GM23248 (cell line): Measurements from ENCODE around the gene CCL7. TPM values are rescaled to one million over a fixed set of nuclear protein-coding genes. Genes with fewer than 3 reads are reported as not detected.

Experiments used
- DNase-seq: peaks from one replicate; pipeline ENCODE4 v3.0.0-alpha.2; 2015
- H2AFZ ChIP-seq: fragments of 200-600 bp; sonication (generic); 2 replicates; pipeline ENCODE4 v1.6.1; 2016; ENCODE audit warnings: antibody characterized with exemption
- H3F3A ChIP-seq: fragments of 200-600 bp; sonication (generic); 2 replicates; pipeline ENCODE4 v1.6.1; 2016; ENCODE audit warnings: mild to moderate bottlenecking, antibody characterized with exemption, mixed run types; ENCODE audit not compliant: insufficient read depth
- H3K27ac ChIP-seq: fragments of 200-600 bp; sonication (generic); 2 replicates; pipeline ENCODE4 v1.5.1; 2016; ENCODE audit warnings: mild to moderate bottlenecking
- H3K27me3 ChIP-seq: fragments of 200-600 bp; sonication (generic); replicated peaks from 2 replicates; pipeline ENCODE4 v1.6.1; 2016; ENCODE audit warnings: mild to moderate bottlenecking; ENCODE audit not compliant: insufficient read depth
- H3K36me3 ChIP-seq: fragments of 200-600 bp; sonication (generic); 2 replicates; pipeline ENCODE4 v1.6.1; 2016; ENCODE audit warnings: low read depth, mild to moderate bottlenecking
- H3K4me1 ChIP-seq: fragments of 200-600 bp; sonication (generic); 2 replicates; pipeline ENCODE4 v1.6.1; 2016; ENCODE audit warnings: mild to moderate bottlenecking; ENCODE audit not compliant: insufficient read depth
- H3K4me2 ChIP-seq: fragments of 200-600 bp; sonication (generic); one replicate; pipeline ENCODE4 v1.6.1; 2016; ENCODE audit warnings: mild to moderate bottlenecking; ENCODE audit not compliant: unreplicated experiment
- H3K4me3 ChIP-seq: fragments of 200-600 bp; sonication (generic); 2 replicates; pipeline ENCODE4 v1.5.1; 2016; ENCODE audit warnings: mild to moderate bottlenecking
- H3K79me2 ChIP-seq: fragments of 200-600 bp; sonication (generic); 2 replicates; pipeline ENCODE4 v1.6.1; 2016; ENCODE audit warnings: mild to moderate bottlenecking; ENCODE audit not compliant: insufficient read depth
- H3K9ac ChIP-seq: fragments of 200-600 bp; sonication (generic); 2 replicates; pipeline ENCODE4 v1.6.1; 2016; ENCODE audit warnings: mild to moderate bottlenecking
- H3K9me2 ChIP-seq: fragments of 200-600 bp; sonication (generic); 2 replicates; pipeline ENCODE4 v1.6.1; 2016; ENCODE audit warnings: mixed run types, mild to moderate bottlenecking, moderate library complexity; ENCODE audit not compliant: insufficient read depth
- H3K9me3 ChIP-seq: fragments of 200-600 bp; sonication (generic); one replicate; pipeline ENCODE4 v1.6.1; 2017; ENCODE audit warnings: low read depth
- H4K20me1 ChIP-seq: fragments of 200-600 bp; sonication (generic); 2 replicates; pipeline ENCODE4 v1.6.0; 2016; ENCODE audit not compliant: insufficient read depth
- EZH2 ChIP-seq: fragments of 200-600 bp; sonication (generic); IDR thresholded peaks from 2 replicates; pipeline ENCODE4 v1.6.1; 2018; ENCODE audit warnings: antibody characterized with exemption, mild to moderate bottlenecking; ENCODE audit not compliant: insufficient read depth, poor library complexity, severe bottlenecking
- EZH2phosphoT487 ChIP-seq: fragments of 200-600 bp; sonication (generic); IDR thresholded peaks from 2 replicates; pipeline ENCODE4 v1.6.1; 2018; ENCODE audit warnings: antibody characterized with exemption, moderate library complexity, mild to moderate bottlenecking, low read depth; ENCODE audit not compliant: insufficient read depth
- WGBS, 2 experiments: methylation state at CpG; one replicate each; pipeline ENCODE4 v1.1.6; 2015 to 2017; ENCODE audit warnings: low lambda C conversion rate in 2 of 2, low coverage in 1 of 2; ENCODE audit errors: missing lambda C conversion rate in 2 of 2; 5-methylcytosine and 5-hydroxymethylcytosine counted together
- in situ Hi-C: fragments of 300-500 bp; cut with MboI; formaldehyde crosslinking; loops from 2 replicates; pipeline ENCODE4 v1.15.0; 2020
- polyA plus RNA-seq: library from polyadenylated mRNA; unstranded; fragments of >200 nt; fragmentation: Nextera tagmentation; extraction: Ambion mirVana; gene quantifications from 2 replicates; pipeline ENCODE4 v1.2.1, GENCODE V29; 2016
- total RNA-seq: library from RNA; depleted of rRNA; stranded (reverse); fragments of >200 nt; shearing (Covaris generic); gene quantifications from 2 replicates; pipeline ENCODE4 v1.2.3, GENCODE V29; 2014

Gene CCL7
- total and polyA plus RNA-seq, 2 experiments from 2014 or later: 2.4 to 4.9 TPM

DNA sequence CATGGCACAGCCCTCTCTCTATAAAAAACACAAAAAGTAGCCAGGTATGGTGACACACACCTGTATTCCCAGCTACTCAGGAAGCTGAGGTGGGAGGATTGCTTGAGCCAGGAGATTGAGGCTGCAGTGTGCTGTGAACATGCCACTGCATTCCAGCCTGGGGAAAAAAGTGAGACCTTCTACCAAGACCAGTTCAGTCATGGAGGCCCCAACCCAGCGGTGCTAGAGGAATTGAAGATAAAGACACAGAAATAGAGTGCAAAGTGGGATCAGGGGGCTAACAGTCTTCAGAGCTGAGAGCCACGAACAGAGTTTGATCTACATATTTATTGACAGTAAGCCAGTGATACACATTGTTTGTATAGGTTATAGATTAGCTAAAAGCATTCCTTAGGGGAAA is 33.6 kb downstream of the CCL7 start:
- Histone ChIP-seq H3K27me3 (no peaks in the 10 kb centered on the region), H3F3A (peaks cover 45% of the 10 kb centered on the region), H2AFZ (no peak overlapping the region), H3K36me3 (no peaks in the 10 kb centered on the region), H3K4me1 (peaks cover 45% of the 10 kb centered on the region), H4K20me1 (no peaks in the 10 kb centered on the region), H3K27ac (no peak overlapping the region), H3K9me3 (no peaks in the 10 kb centered on the region), H3K4me3 (no peak overlapping the region), H3K79me2 (no peaks in the 10 kb centered on the region), H3K9me2 (no peaks in the 10 kb centered on the region), H3K4me2 (no peak overlapping the region), H3K9ac (no peak overlapping the region)
- WGBS, 2 experiments: 96 to 100% methylated on average over 2 of the region's 2 CpGs
- DNase-seq: no peak
- in situ Hi-C loops: loop anchor here (10.0 kb wide), 1 partner anchor 109 kb away; no protein-coding TSS in a partner anchor
- TF ChIP-seq EZH2 (no peak), EZH2phosphoT487 (no peak)

DNA sequence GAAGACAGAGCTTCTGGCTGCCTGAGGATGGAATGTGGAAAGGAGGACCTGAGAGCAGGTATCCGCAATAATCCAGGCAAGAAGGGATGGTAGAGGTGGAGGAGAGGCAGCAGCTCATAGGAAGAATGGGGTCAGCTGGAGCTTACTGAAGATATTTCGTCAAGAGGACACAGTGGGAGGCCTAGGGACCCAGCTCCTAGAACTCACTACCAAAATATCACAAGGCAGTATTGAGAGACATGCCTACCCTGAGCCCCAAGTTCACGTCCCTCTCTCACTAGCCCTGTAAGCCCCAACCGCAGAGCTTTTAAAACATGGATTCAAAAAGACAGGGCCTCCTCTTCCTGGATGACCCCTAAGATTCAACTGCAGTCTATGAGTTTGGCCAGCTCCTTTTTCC is 35.0 kb downstream of the CCL7 start:
- no peaks in the 10 kb centered on the region for H3K36me3 ChIP-seq
- no peaks in the 10 kb centered on the region for H3K27me3 ChIP-seq
- TF ChIP-seq EZH2phosphoT487: no peak
- H3K27ac ChIP-seq: no peak overlapping the region
- no peak overlapping the region for H2AFZ ChIP-seq
- in situ Hi-C loops: loop anchor here (10.0 kb wide), 1 partner anchor 110 kb away; no protein-coding TSS in a partner anchor
- H3K4me3 ChIP-seq: no peak overlapping the region
- 88 to 89% methylated on average over 4 of the region's 4 CpGs for WGBS, 2 experiments
- H3K4me1 ChIP-seq: peaks cover 30% of the 10 kb centered on the region
- H3K9ac ChIP-seq: no peak overlapping the region
- DNase-seq: no peak
- no peaks in the 10 kb centered on the region for H3K9me3 ChIP-seq
- no peaks in the 10 kb centered on the region for H3K9me2 ChIP-seq
- H3K4me2 ChIP-seq: no peak overlapping the region
- no peaks in the 10 kb centered on the region for H3K79me2 ChIP-seq
- H4K20me1 ChIP-seq: no peaks in the 10 kb centered on the region
- peaks cover 34% of the 10 kb centered on the region for H3F3A ChIP-seq

DNA sequence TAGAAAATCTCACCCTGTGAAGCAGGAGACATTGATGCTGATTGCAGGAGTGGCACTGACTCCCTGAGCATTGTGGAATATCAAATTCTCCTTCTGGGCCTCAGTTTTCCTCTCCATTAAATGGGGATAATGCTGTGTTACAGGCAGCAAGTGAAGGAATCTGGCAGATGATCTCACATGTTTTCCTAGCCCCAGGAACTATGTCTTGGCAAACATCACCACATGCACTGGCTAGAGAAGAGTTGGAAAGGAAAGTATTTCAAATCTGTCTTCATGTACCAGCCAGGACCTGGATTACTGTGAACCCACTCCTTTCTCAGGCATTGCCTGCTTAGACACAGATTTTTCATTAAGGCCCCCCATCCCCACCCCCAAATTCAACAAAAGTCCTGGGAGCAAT is 35.6 kb downstream of the CCL7 start:
- Histone ChIP-seq H3K4me2 (no peak overlapping the region), H3K27me3 (no peaks in the 10 kb centered on the region), H3K36me3 (no peaks in the 10 kb centered on the region), H4K20me1 (no peaks in the 10 kb centered on the region), H3K9me3 (no peaks in the 10 kb centered on the region), H3K27ac (no peak overlapping the region), H3K4me1 (peaks cover 25% of the 10 kb centered on the region), H2AFZ (no peak overlapping the region), H3K4me3 (no peak overlapping the region), H3K9ac (no peak overlapping the region), H3K79me2 (no peaks in the 10 kb centered on the region), H3K9me2 (no peaks in the 10 kb centered on the region), H3F3A (peaks cover 29% of the 10 kb centered on the region)
- no peak for DNase-seq
- in situ Hi-C loops: loop anchor here (10.0 kb wide), 1 partner anchor 111 kb away; no protein-coding TSS in a partner anchor
- no peak for TF ChIP-seq EZH2phosphoT487
- no peak for TF ChIP-seq EZH2

DNA sequence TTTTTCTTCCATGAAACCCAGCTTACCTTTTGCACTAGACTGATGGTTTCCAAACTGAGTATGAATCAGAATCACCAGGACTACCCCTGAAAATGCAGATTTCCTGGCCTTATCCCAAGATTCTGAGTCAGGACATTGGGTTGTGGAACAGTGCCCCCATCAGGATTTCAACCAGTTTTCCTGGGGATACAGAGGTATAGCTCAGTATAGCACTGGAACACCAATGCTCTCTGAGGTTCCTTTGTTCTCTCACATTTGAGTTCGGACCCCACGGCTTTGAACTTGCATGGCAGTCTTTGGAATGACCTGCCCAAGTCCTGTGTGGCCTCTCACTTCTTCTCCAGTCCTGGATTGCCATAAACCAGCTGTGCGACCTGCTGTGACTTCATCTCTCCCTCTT is 36.4 kb downstream of the CCL7 start:
- Histone ChIP-seq H3K27me3 (no peaks in the 10 kb centered on the region), H3K9me3 (no peaks in the 10 kb centered on the region), H3K36me3 (no peaks in the 10 kb centered on the region), H3K27ac (peak overlapping the region; percentile 38; the same call in 1 of the 2 replicates), H3F3A (peaks cover 20% of the 10 kb centered on the region), H2AFZ (no peak overlapping the region), H3K9ac (peak overlapping the region; percentile 14; the same call in 1 of the 2 replicates), H4K20me1 (no peaks in the 10 kb centered on the region), H3K4me3 (no peak overlapping the region), H3K9me2 (no peaks in the 10 kb centered on the region), H3K4me1 (peaks cover 16% of the 10 kb centered on the region), H3K79me2 (no peaks in the 10 kb centered on the region), H3K4me2 (peak overlapping the region; percentile 25)
- in situ Hi-C loops: loop anchor here (10.0 kb wide), 1 partner anchor 112 kb away; no protein-coding TSS in a partner anchor
- peak; percentile 82 for DNase-seq
- 44 to 57% methylated on average over 3 of the region's 3 CpGs for WGBS, 2 experiments
- no peak for TF ChIP-seq EZH2phosphoT487
- TF ChIP-seq EZH2: no peak

DNA sequence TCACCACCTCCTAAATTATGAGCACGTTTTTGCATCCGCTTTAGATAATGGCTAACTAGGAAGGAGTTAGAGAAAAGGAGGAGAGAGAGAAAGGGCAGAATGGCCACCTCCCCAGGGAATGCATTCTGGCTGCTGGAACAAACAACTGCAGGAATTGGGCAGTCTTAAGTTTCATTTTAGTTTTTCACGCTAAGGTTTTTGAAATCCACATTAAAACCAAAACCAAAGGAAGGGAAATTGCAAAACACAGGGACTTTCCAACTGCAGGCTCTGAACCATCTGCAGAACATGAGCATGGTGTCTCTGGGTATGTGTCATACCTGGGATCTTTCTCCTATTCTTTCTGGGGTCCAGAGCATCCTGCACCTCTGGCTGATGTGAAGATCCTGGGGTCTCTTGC is 37.1 kb downstream of the CCL7 start:
- Histone ChIP-seq H3K36me3 (no peaks in the 10 kb centered on the region), H3K9ac (peak overlapping the region; percentile 14; the same call in 1 of the 2 replicates), H4K20me1 (no peaks in the 10 kb centered on the region), H3K4me3 (0 out of 2 replicates have a peak overlapping the region, but pooled peaks have one; percentile 6), H3K79me2 (no peaks in the 10 kb centered on the region), H3F3A (peaks cover 15% of the 10 kb centered on the region), H3K4me1 (peaks cover 15% of the 10 kb centered on the region), H3K27me3 (no peaks in the 10 kb centered on the region), H2AFZ (no peak overlapping the region), H3K9me3 (no peaks in the 10 kb centered on the region), H3K27ac (peak overlapping the region; percentile 38), H3K9me2 (no peaks in the 10 kb centered on the region), H3K4me2 (peak overlapping the region; percentile 25)
- peak; percentile 67 for DNase-seq
- 12 to 16% methylated on average over 3 of the region's 3 CpGs for WGBS, 2 experiments
- TF ChIP-seq EZH2 (no peak), EZH2phosphoT487 (no peak)
- in situ Hi-C loops: loop anchor here (10.0 kb wide), 1 partner anchor 112 kb away; no protein-coding TSS in a partner anchor
